Activated CD8-positive, alpha-beta memory T cell treated with anti-CD3 and anti-CD28 coated beads, Interleukin-2, amount 50 U/mL, for 4 hours (primary cell): ENCODE measurements around the gene MAVS.
"Not testable (repeated sequence)": the region's sequence is repeated elsewhere in the genome, so short reads cannot be mapped to it uniquely, and the experiment has no call there.

Source experiments
- DNase-seq: peaks from one replicate; pipeline ENCODE4 v3.0.0-alpha.2; 2020

MAVS gene

DNA sequence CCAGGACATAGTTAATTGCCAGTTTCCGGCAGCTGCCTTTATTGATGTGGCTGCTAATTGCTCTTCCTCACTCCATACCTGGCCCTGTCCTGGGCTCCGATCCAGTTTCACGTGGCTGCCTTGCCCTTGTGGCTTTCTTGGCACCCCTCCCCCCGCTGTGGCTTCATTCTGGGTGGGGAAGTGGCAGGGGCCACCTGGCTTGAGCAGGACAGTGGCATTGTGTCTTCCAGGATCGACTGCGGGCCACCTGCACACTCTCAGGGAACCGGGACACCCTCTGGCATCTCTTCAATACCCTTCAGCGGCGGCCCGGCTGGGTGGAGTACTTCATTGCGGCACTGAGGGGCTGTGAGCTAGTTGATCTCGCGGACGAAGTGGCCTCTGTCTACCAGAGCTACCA lies 10.8 kb downstream of the MAVS start:
- DNase-seq: no peak

- no peak for DNase-seq
These were observed 12.1 kb downstream of the MAVS start for GRCh38 chr20:3858689-3859088.

DNA sequence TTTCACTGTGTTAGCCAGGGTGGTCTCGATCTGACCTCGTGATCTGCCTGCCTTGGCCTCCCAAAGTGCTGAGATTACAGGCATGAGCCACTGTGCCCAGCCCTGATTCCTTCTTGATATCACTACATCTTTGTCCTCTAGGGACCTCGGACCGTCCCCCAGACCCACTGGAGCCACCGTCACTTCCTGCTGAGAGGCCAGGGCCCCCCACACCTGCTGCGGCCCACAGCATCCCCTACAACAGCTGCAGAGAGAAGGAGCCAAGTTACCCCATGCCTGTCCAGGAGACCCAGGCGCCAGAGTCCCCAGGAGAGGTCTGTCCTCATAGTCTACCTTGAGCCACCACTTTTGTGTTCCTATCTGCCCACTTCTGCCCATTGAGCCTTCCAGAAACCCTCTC lies 14.6 kb downstream of the MAVS start:
- no peak for DNase-seq

- no peak for DNase-seq
These were observed 15.7 kb downstream of the MAVS start for GRCh38 chr20:3862333-3862732.

DNA sequence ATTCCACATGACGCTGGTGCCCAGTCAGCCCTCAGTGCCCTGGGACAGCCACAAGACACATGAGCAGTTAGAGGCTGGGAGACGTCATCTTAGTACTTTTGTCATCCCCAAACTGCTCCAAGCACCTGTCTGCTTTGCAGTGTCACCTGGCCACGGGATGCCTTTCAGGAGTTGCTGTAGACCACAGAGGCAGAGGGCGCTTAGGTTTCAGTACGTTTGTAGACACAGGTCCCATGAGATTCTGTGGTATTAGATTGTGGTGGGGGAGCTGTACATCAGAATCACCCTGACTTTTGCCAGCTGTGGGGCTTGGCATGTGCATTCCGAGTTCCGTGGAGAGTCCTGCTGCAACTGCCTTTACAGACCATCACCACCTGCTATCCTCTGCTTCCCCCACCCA lies 16.7 kb downstream of the MAVS start:
- no peak for DNase-seq

DNA sequence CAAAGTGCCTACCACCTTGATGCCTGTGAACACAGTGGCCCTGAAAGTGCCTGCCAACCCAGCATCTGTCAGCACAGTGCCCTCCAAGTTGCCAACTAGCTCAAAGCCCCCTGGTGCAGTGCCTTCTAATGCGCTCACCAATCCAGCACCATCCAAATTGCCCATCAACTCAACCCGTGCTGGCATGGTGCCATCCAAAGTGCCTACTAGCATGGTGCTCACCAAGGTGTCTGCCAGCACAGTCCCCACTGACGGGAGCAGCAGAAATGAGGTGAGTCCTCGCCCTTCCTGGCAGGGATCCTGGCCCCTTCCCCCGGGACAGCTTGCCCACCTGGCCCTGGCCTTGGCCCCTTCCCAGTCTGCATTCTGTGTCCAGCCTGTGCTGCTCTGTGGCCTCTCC lies 17.9 kb downstream of the MAVS start:
- no peak for DNase-seq

GRCh38 chr20:3865152-3865886 lies 18.7 kb downstream of the MAVS start:
- DNase-seq: no peak

DNA sequence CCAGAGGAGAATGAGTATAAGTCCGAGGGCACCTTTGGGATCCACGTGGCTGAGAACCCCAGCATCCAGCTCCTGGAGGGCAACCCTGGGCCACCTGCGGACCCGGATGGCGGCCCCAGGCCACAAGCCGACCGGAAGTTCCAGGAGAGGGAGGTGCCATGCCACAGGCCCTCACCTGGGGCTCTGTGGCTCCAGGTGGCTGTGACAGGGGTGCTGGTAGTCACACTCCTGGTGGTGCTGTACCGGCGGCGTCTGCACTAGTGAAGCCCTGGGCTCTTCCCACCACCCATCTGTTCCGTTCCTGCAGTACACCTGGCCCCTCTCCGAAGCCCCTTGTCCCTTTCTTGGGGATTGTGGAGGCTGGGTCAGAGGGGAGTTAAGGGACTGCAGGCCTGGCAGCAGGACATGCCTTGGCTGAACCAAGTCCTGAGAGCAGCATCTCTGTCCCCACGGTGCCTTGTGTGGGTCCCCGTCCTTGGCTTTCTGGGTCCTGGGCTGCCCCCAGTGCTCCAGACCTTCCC lies 19.3 kb downstream of the MAVS start:
- DNase-seq: no peak

DNA sequence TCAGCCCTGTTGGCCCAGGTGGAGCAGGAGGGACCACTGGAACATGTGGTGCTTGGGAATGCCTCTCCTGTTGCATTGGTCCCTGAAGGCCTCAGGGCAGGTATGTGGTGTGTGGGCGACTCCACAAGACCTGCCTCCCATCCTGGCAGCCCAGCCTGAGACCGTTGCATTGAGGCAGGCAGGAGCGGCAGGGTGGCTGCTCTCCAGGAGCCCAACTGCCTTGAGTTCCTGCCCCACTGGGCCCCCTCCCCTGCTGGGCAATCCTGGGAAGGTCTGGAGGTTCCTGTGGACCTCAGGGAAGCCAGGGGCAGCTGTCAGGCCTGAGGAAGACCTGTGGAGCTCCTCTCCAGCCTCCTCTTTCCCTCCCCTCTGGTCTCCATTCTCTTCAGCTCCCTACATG lies 19.8 kb downstream of the MAVS start:
- DNase-seq: no peak

- DNase-seq: no peak
These were observed 21.2 kb downstream of the MAVS start for GRCh38 chr20:3867802-3868201.

DNA sequence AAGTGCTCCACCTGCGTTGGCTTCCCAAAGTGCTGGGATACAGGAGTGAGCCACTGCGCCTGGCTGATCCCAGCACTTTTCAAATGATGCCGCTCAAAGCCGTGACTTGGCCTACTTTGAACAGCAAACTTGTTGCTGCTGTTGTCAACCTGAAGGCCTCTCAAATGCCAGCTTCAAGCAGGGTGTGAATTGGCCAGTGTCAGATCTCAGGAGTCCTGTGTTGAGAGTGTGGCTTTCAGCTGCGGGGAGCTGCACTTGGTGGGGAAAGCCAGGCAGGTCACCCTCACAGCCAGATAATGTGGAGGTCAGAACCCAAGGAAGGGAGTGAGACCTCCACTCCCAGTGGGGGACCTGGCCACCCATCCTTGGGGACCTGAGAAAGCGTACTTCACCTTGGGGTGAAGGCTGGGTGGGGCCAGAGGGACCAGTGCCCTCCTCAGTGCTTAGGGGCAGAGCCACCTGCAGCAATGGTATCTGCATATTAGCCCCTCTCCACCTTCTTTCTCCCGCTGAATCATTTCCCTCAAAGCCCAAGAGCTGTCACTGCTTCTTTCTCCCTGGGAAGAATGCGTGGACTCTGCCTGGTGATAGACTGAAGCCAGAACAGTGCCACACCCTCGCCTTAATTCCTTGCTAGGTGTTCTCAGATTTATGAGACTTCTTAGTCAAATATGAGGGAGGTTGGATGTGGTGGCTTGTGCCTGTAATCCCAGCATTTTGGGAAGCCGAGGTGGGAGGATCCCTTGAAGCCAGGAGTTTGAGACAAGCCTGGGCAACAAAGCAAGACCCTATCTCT lies 23.4 kb downstream of the MAVS start:
- no peak for DNase-seq

- no peak for DNase-seq
These were observed 25.1 kb downstream of the MAVS start for GRCh38 chr20:3871550-3872265.

GRCh38 chr20:3873507-3873906 lies 26.9 kb downstream of the MAVS start:
- DNase-seq: no peak

DNA sequence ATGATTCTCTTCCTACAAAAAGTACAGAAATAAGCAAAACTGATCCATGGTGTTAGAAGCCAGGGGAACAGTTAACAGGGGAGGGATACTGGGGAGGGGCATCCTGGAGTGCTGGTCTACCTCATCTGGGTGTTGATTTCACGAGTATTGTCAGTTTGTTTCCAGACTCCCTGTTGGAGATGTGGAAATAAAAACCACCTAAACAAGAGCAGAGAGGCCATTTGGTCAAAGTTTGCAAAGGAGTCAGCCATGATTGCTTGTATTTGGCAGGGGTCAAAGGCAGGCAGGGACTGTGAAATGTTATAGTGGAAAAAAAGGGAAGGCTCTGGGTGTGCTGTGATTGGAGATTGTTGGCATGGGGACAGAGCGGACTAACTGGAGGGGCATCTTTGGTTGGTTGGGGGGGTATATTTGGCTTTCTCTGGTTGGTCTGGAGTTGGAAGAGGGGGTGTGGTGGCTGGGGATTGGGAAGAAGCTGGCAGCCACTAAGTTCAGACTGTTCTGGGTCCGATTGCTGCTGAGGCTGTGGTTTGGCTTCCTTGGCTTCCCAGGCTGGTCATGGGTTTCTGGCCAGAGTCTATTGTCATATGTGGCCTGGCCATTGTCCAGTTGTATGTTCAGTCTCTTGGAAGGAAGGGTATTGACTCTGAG lies 27.7 kb downstream of the MAVS start:
- no peak for DNase-seq

DNA sequence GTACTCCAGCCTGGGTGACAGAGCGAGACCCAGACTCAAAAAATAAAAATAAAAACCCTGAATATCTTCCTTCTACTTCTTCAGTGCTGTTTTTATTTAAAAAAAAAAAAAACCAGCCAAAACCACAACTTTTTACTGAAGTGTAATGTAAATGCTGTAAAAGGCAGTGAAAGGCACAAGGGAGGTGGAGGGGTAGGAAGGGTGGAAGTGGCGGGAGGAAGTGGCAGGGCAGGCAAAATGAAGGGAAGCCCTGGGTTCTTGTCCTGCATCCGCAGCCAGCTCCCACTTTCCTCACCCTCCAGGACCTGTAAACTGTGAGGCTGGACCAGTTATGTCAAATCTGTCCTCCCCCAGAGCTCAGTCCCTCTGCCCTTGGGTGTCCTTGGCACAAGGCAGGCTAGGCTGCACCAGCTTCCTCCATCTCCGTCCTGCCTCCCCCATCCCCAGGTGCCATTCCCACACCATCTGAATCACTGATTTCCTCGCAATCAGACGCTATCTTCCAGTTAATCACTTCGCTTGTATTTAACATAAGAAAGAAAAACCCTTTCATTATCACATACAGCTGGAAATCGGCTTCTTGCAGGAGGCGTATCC lies 28.8 kb downstream of the MAVS start:
- DNase-seq: no peak

DNA sequence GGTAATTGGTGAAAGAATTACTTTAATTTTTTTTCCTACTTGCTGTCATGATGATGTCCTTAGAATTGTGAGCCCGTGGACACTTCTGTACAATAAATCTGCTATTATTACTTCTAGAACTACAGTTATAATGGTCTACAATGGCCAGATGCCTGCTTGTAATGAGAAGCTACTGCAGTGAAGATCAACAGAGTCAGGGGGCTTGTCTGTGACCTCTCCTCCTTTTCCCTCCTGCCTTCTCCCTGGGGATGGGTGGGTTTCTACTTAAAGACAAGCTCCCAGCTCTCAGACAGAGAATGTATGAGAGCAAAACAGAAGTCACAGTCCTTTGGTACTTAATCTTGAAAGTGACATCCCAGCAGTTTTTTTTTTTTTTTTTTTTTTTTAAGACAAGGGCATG lies 29.4 kb downstream of the MAVS start:
- no peak for DNase-seq

DNA sequence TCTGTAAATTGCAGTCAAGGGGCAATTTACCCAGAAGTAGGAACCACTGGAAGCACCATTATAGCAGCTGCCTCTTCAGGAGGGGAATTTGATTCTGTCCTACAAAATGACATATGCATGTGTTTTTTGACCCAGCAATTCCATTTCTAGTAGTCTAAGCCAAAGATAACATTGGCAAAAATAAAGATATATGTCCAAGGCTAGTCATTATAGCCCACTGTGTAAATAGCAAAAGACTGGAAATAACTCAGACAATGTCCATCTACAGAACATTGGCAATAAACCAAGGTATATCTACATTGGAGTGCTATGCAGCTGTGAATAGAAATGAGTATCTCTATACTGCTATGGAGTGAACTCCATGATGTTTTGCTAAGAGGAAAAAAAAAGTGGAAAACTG lies 30.0 kb downstream of the MAVS start:
- DNase-seq: no peak

DNA sequence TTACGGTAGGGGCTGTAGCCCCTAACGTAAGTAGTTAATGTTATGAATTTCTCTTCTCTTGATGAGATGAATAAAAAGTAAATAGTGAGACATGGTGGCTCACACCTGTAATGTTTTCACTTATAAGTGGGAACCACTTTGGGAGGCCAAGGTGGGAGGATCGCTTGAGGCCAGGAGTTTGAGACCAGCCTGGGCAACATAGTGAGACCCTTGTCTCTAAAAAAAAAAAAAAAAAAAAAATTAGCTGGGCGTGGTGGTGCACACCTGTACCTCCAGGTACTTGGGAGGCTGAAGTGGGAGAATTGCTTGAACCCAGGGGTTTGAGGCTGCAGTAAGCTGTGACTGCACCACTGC lies 32.3 kb downstream of the MAVS start:
- not testable (repeated sequence) for DNase-seq

GRCh38 chr20:3885715-3886114 lies 39.1 kb downstream of the MAVS start:
- DNase-seq: no peak

- no peak for DNase-seq
These were observed 41.4 kb downstream of the MAVS start for GRCh38 chr20:3887876-3888620.

GRCh38 chr20:3888622-3889488 lies 42.2 kb downstream of the MAVS start, which contains the start of gene PANK2:
Gene PANK2 (plus strand): TSS chr20:3889387.
- DNase-seq: peak; percentile 96
